HG03103 (cell line): Measurements from ENCODE around the gene TMEM120A.

Source experiments
- ATAC-seq: cut with Tn5 transposase; IDR thresholded peaks from one replicate; pipeline ENCODE4 v1.9.1; 2021; ENCODE audit warnings: low read depth; ENCODE audit not compliant: unreplicated experiment

Gene TMEM120A

GRCh38 chr7:75962607-75963380, 31.6 kb downstream of the TMEM120A start:
- no peak for ATAC-seq

DNA sequence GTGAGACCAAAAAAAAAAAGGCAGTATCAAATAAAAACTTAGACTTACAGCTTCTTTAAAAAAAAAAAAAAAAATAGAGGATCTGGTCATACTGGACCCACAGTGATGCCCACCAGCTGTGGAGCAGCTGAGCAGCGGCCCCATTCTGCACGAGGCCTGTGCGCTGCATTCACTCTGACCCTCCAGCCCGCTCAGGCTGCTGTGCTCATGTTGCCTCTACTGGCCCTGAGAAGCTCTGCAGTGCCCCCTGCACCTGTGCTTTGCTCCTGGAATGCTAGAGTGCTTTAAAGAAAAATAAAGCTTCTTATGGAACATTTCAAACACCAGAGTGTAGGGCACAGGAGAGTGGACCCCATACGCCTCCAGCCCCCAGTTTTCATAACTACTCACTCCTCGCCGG, 33.2 kb downstream of the TMEM120A start:
- no peak for ATAC-seq

- no peak for ATAC-seq
These were observed 34.0 kb downstream of the TMEM120A start for GRCh38 chr7:75960372-75960771.

DNA sequence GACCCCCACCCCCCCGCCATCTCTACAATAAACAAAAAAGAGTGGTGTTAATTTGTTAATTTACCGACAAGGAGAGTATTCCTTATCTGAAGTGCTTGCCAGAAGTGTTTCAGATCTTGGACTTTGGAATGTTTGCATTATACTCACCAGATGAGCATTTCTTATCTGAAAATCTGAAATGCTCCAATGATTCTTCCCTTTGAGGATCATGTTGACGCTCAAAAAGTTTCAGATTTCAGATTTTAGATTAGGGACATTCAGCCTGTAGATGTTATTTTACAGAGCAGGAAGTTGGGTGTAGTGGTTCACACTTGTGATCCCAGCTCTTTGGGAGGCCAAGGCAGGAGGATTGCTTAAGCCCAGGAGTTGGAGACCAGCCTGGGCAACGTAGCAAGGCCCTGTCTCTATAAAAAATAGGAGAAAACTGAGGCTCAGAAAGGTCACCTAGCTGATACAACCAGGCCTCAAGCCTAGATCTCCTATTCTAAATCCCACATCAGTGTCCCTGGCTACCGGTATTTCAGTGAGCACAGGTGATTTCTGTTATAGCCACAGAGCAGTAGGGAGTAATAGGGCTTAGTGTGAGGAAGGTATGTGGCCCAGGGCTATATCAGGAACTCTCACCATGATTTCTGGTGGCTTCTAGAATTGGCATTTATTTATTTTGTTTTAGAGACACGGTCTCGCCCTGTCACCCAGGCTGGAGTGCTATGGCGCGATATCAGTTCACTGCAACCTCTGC, 35.4 kb downstream of the TMEM120A start:
- no peak for ATAC-seq

DNA sequence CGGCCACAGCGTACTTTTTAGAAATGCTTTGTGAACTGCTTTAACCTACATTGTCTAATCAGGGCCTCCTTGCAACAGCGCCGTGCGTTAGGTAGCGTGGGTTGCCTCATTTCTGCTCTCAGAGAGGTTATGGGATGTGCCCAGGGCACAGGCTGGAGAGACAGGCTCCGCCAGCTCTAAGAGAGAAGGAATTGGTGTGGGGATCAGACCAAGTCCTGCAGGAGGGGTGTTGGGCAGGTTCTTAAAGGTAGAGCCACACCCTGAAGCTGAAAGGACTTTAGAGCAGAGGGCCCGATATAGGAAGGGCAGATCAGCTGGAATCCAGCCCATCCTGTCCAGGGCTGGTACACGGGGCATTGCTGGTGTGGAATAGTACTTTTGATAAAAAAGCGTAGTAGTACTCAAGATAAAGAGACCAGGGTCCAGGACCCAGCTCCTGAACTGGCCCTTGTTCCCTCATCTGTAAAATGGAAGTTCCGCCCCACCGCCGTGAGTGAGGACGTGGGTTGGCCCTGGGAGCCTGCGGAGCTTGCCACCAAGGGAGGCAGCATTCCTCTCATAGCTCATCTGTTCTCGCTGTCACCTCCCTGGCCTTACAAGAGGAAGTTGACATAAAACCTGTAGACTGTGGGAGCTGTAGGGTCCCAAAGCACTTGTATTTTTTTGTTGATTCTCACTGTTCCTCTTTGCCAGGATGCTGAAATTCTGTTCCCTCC, 37.2 kb downstream of the TMEM120A start:
- ATAC-seq: no peak

DNA sequence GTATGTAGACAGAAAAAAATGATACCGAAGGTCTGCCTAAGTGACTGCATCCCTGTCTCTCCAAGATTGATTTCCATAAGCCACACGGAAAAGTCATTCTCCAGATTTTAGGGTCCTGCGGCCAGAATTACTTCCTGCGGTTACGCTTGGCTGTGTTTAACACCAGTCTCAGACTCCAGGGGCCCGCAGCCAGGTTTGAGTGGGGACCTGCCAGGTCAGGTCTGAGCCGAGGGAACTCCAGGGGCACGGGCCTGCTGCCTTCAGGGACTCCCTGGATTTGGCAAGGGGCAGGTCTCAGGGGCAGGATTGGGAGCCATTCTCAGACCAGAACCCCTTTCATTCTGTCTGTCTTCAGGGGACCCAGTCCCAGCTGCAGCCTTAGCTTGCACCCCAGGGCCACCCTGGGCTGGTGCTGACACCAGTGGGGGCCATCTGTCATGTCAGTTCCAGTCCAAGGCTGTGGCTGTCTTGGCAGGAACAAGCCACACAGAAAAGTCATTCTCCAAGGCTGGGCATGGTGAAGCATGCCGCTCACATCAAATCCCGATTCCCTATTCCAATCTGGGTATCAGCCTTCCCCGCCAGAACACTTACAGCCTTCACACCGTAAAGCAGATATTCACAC, 39.0 kb downstream of the TMEM120A start:
- no peak for ATAC-seq

GRCh38 chr7:75953931-75954330, 40.5 kb downstream of the TMEM120A start:
- ATAC-seq: no peak

- ATAC-seq: no peak
These were observed 41.0 kb downstream of the TMEM120A start for GRCh38 chr7:75953431-75953830.

GRCh38 chr7:75951506-75951905, 42.9 kb downstream of the TMEM120A start:
- ATAC-seq: no peak

GRCh38 chr7:75950111-75950681, 44.2 kb downstream of the TMEM120A start:
- no peak for ATAC-seq

DNA sequence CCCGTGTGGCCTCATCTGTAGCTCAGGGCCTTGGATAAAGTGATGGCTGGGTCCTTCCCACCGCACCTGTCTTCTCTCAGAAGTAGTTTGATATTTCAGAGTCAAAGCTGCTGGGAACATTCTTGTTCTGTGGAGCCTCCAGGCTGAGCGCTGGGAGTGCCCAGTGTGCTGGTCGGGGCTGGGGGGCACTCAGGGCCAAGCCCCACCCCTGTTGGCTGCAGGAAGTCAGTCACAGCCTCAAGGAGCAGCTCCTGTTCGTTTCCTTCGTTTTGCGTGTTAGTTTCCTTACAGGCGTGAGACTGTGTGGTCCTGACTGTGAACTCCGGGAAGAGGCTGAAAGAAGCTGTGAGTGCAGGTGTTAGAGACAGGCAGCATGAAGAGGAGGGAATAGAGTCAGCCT, 46.2 kb downstream of the TMEM120A start:
- no peak for ATAC-seq

DNA sequence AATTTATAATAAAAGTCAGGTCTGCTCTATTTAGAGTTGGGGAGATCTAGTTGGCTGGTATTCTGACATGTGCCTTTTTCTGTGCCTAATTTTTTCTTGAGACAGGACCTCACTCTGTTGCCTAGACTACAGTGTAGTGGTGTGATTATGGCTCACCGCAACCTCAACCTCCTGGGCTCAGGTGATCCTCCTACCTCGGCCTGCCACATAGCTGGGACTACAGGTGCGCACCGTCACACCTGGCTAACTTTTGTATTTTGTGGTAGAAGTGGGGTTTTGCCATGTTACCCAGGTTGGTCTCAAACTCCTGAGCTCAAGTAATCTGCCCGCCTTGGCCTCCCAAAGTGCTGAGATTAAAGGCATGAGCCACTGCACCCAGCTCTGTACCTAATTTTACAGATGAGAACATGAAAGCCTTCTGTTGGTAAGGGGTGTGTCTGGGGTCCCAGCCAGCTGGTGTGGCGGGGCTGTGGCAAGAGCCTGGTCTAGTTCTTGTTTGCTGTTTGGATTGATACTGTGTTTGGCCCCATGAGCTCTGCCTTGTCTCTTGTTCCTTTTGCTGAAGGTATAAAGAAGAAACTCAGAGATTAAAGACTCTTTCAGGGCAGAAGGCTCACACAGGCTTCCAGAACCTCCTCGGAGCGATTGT, 48.1 kb downstream of the TMEM120A start:
- no peak for ATAC-seq

DNA sequence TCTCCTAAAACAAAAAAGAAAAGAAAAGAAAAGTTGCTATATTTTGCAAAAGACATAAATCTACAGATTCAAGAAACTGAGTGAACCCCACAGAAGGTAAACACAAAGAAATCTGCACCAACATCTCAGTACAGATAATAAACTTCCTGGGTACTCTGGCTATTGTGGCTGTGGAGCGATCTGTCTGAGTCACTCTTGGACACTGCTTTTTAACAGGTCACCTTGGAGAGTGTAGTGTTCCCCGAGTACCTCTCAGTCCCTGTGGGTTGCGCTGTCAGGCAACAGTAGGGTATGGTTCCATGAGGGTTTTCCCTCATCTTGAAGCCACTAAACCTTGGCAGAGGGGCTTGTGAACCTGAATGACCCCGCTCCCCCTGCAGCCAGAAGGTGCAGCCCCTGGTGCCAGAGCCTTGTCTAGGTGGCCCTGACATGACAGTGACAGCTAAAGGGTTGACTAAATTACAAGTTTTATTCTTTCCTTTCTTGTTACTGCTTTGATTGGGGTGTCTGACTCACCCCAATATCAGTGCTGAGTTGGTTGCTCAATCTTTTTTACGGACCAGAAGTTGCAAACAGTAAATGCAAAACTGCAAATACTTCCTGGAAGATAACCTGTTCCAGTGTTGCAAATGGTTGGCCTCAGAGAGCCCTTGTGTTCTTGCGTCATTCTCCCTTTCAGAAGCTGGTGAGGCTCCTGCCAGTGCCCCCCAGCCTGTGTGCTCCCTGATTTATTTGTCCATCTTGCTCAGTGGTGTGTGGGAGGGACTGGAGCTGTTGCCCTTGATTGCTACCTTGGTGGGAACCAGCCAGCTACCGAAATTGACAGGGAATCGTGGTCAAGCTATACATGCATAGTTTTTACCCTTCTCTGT, 48.9 kb downstream of the TMEM120A start:
- ATAC-seq: no peak

DNA sequence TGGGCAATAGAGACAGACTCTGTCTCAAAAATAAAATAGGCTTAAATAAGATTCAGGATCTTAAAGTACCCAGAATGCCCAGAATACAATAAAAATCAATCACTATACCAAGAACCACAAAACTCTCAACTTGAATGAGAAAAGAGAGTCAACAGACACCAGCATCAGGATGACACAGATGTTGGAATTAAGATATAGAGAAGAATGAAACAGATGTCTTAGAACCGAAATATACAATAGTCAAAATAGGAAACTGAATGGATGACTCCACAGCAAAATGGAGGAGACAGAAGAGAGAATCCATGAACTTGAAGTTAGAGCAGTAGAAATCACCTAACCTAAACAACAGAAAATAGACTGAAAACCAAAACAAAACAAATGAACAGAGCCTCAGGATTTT, 49.9 kb downstream of the TMEM120A start:
- no peak for ATAC-seq

- ATAC-seq: no peak
These were observed 50.5 kb downstream of the TMEM120A start for GRCh38 chr7:75943864-75944263.

DNA sequence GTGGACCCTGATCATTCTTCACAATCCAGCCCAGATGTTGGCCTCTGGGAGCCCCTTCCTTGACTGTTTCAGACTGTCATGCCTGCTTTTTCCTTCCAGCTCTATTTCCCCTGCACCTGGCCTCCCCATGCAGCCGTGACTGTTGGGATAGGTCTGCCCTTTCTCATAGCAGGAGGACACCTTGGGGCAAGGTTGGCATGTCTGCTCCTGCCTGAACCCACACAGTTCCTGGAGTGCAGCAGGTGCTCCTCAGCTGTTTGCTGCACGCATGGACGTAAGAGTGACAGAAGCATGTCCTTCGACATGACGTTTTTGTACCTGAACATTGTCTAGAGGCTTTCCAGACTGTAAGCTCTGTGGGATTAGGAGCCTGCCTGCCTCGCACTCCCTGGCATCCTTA, 55.5 kb downstream of the TMEM120A start:
- ATAC-seq: no peak

DNA sequence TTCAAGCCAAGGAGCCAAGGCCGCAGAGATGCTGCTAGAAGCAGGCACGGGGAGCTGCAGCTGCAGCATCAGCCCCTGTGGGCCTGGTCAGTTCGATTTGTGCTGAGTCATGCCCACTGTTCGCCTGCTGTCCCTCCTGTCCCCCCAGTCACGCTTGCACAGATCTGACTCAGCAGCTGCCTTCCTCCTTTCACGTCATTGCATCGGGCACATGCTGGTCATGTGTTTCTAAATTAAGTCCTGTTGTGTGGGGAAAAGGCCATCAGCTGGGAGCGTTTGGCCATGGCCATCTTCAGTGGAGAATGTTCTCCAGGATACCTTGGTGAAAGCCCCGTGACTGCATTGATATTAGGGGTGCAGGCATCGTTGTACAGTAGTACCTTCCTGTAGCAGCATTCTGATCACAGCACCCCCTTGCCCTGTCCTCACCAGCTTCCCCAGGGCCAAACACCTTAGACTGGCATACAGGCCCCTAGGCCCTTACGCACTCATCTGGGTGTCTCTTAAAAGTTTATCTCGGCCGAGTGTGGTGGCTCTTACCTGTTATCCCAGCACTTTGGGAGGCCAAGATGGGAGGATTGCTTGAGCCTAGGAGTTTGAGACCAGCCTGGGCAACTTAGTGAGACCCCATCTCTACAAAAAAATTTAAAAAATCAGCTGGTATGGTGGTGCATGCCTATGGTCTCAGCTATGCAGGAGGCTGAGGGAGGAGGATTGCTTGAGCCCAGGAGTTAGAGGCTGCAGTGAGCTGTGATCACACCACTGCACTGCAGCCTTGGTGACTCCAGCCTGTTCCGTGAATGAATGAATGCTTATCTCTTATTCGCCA, 56.2 kb downstream of the TMEM120A start:
- ATAC-seq: no peak
